LHCN-M2 (cell line): Measurements from ENCODE around the gene RNF103. TPM values are rescaled to one million over a fixed set of nuclear protein-coding genes. Genes with fewer than 3 reads are reported as not detected.
A peak's percentile ranks its signal among the peaks of the same experiment; 100 is the strongest.

ENCODE experiments used
- DNase-seq: peaks from one replicate; pipeline ENCODE4 v3.0.0-alpha.2; 2012; ENCODE audit warnings: low read depth
- total RNA-seq: library from RNA; depleted of rRNA; stranded (reverse); fragments of >200 nt; gene quantifications from 2 replicates; pipeline ENCODE4 v1.2.3, GENCODE V29; 2014; rRNA removed

Gene RNF103
- total RNA-seq, 1 experiment from 2014 or later = 19.3 TPM

DNA sequence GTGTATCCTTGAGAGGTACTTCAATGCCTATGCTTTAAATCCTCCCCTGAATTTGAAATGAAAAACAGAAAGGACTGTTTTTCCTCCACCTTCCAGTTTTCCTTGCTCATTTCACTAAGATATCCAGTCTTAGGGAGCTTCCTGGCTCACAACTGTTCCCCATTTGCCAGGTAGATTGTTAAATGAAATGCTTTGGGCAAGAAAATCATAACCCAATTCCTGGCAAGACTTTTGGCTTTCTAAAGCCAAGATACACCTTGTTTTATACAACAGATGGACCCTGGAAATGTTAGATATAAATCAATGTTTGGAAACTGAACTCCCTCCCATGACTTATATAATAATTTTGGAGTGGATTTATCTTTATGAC, 56.9 kb downstream of the RNF103 start:
- no peak for DNase-seq

DNA sequence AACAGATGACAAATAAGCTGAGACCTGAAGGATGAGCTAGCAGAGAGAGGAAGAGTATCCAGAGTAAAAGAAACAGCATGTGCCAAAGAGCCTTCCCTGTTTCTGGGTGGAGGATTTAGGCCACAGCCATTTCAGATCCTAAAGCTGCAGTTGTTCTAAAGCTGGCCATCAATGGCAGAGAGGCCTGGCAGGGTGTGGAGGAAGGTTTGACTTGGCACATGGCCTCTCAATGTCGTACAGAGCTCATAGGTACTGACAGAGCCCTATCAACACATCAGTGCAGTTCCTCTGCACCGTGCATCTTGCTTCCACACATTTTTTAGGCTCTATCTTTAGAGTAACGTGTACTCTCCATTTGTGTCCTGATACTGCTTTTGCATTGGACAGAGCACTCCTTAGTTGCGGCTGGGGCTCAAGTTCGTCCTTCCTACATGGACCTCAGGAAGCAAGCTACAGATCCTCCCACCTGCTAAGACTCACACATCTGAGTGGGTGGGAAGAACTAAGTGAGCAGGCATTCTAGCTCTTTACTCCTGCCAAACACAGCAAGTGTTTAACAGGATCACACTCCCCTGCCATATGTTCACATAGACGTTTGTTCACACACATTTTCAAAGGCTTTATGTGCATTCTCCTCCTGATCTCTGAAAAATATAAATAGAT, 57.4 kb downstream of the RNF103 start:
- no peak for DNase-seq

DNA sequence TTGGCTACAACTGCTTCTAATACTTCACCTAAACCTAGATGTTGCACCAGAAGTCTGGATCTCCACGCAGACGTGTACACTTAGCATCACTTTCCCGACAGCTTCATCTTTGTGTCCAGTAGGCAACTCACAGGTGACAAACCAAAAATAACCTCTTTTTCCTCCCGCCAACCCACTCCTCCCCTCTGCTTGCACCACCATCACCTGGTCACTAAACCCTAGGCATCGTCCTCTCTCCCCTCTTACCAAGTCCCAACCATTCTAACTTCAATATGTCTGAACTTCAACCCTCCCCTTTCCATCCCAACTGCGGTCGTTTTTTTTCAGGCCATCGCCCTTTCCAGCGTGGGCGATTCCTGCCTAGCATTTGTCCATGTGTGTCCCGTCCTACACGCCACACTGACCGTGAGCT, 60.0 kb downstream of the RNF103 start:
- no peak for DNase-seq

DNA sequence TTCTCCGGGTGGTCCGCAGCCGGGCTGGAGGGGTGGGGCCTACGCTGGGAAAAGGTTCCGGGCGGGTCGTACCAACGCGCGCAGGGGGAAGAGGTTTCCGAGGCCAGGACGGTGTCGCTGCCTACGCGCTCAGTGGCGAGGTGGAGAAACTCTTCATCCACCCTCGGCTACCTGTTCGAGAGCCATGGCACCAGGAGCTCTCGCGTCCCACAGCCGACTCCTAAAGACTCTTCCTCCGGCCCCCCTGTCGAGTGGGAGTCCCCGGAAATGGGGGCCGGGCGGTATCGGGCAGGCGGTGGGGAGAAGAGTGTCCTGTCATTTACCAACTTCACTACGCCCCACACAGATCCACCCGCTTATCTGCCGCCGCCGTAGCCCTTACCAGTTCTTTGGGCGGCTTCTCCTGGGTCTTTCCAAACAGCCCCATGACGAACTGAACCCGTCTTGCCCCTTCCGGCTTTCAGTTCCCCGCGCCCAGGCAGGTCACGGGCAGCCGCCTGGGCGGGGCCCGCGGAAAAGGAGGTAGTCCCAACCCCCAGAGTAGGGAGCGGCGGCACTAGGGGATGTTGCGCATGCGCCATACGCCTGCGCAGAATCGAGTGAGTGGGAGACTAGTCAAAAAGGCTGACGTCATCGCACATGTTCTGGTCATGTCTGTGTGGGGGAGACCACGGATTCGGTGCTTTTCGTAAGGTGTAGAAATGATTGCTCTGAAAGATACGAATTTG, 60.6 kb downstream of the RNF103 start, which contains the start of gene CHMP3:
CHMP3 (minus strand) TSS at position 522 of the 728 bp plus-strand sequence; CDS start at position 427, 95 bp downstream.
- DNase-seq = peak; percentile 97

DNA sequence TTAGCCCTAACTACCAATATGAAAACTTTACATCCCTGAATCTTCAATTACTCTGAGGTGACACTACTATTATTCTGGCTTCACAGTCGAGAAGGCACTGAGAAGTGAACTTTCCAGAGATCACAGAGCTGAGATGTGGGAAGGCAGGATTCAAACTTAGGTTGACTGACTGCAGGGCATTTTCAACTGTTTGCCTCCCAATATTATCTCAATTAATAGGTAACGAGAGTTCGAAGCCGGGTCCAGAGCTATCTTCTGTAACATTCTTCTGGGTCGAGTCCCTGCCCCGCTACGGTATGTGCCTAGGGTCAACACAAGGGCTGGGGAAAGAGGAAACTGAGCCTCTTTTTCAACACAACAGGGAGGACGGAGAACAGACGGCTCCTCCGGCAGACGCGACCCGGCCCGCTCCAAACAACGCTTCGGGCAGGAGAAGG, 61.2 kb downstream of the RNF103 start:
- DNase-seq = no peak

DNA sequence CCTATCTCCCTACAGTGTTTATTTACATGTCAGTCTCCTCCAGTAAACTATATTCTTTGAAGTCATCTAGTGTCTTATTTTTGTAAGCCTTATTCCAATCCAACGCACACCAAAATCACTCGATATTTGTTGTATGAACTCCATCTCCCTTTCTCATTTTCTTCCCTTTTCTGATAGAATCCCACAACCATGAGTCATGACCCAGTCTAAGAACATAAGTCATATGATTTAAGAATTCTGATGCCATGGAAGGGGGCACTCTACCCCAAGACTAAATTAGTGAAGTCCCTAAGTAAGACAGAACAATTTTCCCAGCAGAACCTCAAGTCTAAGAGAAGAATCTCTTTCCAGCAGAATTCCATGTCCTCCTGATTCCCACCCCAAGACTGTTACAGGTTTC, 65.8 kb downstream of the RNF103 start:
- DNase-seq = peak; percentile 44

DNA sequence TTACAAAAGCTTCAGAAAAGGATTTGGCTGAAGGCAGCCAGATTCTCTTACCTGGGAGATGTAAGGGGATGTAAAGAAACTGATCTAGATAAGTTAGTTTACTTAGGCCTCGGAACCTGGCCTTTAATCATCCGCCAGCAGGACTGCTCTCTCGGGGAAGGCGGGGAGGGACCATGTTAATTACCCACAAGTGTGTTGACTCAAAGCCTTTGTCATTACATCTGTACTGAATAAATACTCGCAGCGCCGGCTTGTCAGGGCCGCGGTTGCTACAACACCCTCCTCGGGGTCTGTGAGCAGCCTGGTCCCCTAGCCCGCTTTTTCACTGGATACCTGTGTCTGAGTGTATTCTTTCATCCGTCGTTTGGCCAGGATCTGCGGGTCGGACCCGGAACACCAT, 67.2 kb downstream of the RNF103 start:
- no peak for DNase-seq

Other genes starting within 250 kb of the RNF103 start
- gene KDM3A, start 182.5 kb downstream of the RNF103 start, total RNA-seq = 18.9 and 20.4 TPM in 2 replicates
- 87.0 and 92.5 TPM in 2 replicates for gene CHMP3, start 60.4 kb downstream of the RNF103 start, total RNA-seq
- 15.1 and 16.6 TPM in 2 replicates for gene RMND5A, start 96.4 kb upstream of the RNF103 start, total RNA-seq
- not detected in 2 replicates for gene CD8A, start 167.0 kb upstream of the RNF103 start, total RNA-seq
- not detected in 2 replicates for gene CD8B, start 238.0 kb upstream of the RNF103 start, total RNA-seq